Fibroblast of villous mesenchyme (primary cell): ENCODE results near the gene RAD51B. TPM values are rescaled to one million over a fixed set of nuclear protein-coding genes. Genes with fewer than 3 reads are reported as not detected.

ENCODE experiments used
- DNase-seq: peaks from one replicate; pipeline ENCODE4 v3.0.0-alpha.2; 2010; ENCODE audit warnings: low read depth
- H3K4me3 ChIP-seq: 2 replicates; pipeline ENCODE4 v1.5.1; 2011; ENCODE audit warnings: low read depth, mild to moderate bottlenecking, low read length
- CTCF ChIP-seq: IDR thresholded peaks from 2 replicates; pipeline ENCODE4 v1.5.1; 2012; ENCODE audit warnings: low read depth, mild to moderate bottlenecking, low read length; ENCODE audit not compliant: insufficient read depth
- total RNA-seq: library from RNA; depleted of rRNA; stranded (reverse); fragments of >200 nt; gene quantifications from 2 replicates; pipeline ENCODE4 v1.2.3, GENCODE V29; 2012

Gene RAD51B
- total RNA-seq, 1 donor, result 22.0 TPM

- peak; percentile 51 for DNase-seq
- no peak overlapping the region for H3K4me3 ChIP-seq
- no peak for TF ChIP-seq CTCF
Observed at GRCh38 chr14:68563251-68564131, 743.9 kb downstream of the RAD51B start.

DNA sequence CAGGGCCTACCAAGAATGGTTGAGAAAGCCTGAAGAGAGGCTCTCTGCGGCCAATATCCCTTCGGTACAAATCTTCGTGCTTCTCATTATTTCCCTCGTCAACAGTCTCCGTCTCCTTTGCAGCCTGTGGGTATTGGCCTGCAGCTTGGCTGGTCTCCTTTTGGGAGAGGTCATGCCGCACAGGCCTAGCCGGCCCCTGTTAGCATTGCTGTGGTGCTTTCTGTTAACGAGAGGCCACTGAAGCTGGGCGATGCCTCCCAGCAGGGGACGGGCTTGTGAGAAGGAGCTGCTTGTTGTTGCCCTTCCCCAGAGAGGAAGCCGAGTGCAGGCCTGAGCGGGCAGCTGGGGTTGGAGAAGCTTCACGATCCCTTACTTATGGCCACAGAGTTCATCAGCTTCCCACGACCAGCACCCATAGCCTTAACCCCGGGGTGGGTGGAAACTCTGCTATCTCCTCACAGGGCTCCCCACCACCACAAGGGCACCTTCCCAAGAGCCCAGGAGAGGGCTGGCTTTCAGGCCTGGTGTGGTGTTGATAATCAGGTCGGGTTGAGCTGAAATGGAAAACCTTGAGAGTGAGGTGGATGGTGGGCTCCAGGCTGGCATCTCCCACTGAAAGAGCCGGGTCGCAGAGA, 744.7 kb downstream of the RAD51B start:
- TF ChIP-seq CTCF, result no peak
- DNase-seq, result no peak
- H3K4me3 ChIP-seq, result no peak overlapping the region

DNA sequence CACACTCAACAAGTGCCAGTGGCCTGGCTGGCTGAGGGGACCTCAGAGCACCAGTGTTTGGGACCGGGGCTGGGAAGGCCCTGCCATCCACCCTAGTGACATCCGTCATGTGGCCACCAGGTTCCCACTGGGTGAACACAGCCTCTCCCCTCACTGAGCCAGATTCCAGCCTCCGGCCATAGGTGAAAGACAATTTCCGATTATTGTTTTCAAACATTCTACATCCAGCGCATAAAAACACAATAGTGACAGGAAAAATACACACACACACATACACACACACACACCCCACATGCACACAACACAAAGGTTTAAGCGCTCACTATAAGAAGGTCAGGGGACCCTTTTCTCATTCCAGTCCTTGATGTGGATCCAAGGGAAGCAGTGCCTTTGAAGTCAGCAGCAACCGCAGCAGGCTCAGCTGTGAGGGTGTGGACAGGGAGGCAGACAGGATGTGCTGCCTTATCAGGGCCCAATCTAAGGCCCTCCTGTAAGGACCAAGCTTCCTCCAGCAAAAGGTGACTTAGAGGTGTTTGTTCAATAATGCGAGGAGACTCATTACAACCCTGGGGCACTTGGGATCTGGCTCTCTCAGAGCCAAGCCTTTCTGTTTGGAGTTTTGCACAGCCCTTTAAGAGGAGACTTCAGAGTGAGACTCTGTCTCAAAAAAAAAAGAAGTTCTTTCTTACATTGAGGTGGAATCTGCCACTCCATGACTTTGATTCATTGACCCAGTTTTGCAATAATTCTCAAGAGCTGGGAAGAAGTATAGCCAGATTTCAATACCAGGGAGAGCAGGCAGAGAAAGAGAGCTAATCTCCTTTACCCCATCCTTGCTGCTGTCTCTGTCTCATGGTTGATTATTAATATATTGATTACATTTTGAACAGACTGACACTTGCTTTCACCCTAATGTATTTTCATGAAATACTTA, 745.5 kb downstream of the RAD51B start:
- no peak for TF ChIP-seq CTCF
- no peak overlapping the region for H3K4me3 ChIP-seq
- peak; percentile 44 for DNase-seq

DNA sequence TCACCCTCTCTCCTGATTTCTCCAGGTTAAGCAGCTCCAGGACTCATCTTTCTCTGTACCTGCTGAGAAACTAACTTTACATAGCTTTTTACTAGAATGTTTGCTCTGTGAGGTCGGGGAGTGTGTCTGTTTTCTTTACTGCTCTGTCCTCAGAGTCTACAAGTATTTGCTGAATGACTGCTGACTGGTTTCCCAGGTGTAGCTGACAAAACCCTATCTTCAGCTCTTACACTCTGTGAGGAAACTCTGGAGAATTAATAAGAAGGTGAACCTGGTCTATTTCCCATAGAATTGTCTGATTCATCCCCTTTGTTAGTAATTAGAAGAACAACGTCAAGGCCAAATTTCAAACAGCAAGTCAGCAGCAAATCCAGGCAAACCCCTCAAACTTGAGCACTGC, 746.5 kb downstream of the RAD51B start:
- H3K4me3 ChIP-seq, result no peak overlapping the region
- no peak for TF ChIP-seq CTCF
- DNase-seq, result no peak

DNA sequence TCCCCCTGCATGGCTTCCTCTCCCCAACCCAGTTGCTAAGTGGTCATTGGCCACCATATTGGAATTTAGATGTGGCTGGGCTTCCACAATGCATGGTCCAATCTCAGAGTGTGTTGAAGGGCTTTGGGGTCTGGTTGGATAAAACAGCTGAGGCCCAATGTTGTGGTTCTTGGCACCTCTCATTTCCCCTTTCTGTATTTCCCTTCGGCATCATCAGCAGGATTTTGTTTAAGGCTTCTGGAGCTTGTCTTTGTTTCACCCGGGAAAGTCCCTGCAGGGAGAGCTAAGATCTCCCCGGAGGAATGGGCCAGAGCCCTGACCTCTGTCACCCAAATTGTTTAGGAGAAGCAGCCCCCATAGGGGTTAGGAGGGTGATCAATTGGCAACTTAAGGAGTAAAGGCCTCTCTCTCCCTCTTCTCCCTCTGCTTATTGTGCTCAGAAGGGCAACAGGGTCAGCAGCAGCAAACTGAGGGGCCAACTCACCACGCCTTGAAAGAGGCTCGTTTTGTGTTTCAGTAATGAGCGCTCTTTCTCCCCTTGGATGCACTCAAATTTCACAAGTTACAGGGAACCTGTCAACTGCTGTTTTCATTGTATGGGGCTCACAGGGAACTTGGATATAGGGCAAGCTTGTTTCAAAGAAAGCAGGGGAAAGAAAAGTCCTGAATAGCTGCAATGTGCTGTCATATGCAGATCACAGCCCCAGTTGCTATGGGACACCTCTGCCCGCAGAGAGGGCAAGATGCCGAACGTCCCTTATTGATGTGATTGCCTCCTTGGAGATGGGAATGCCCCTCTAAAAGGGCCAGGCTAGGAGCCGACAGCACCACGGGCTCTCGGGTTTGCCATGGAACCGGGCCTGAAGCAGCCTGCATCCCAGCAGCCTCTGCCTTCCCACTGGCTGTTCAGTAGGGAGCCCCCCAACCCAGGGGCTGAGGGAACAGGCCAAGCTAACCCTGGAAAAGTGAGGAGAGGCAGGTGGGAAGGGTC, 749.6 kb downstream of the RAD51B start:
- no peak overlapping the region for H3K4me3 ChIP-seq
- TF ChIP-seq CTCF, result no peak
- no peak for DNase-seq
